ENCODE data around the gene NR2F2. TPM values are rescaled to one million over a fixed set of nuclear protein-coding genes. Genes with fewer than 3 reads are reported as not detected.

The NR2F2 gene
- polyA plus RNA-seq, 1 donor (not counting 4 experiments of a cell fraction or from before 2014, with no cell fraction given) = 19.5 TPM

GRCh38 chr15:96350934-96351724, 20.6 kb downstream of the NR2F2 start:
- H4K20me1 ChIP-seq (ENCODE audit: control insufficient read depth, extremely low read depth, insufficient read depth, low read length) = no peaks in the 10 kb centered on the region
- DNase-seq (ENCODE audit: low read depth, low spot score) (no peak), FAIRE-seq (no peak)
- no peaks in the 10 kb centered on the region for H3K9me3 ChIP-seq (ENCODE audit: control insufficient read depth, low read depth, low read length)
- H3K27me3 ChIP-seq (ENCODE audit: control insufficient read depth, extremely low read depth, insufficient read depth, low read length) = no peaks in the 10 kb centered on the region
- H3K36me3 ChIP-seq (ENCODE audit: control insufficient read depth in 2 of 2, extremely low read depth in 1 of 2, insufficient read depth in 2 of 2, low read length in 2 of 2) = peaks cover 0 to 4% of the 10 kb centered on the region in 2 experiments
- dilution Hi-C loops (cut with MboI; ENCODE audit: extremely low pct_ligation_motif_present, low sequenced_read_pairs) = no loop called here
- H3K27ac ChIP-seq (ENCODE audit: control insufficient read depth, insufficient read depth, low read length) = no peak overlapping the region
- no peak overlapping the region for H3K4me3 ChIP-seq (ENCODE audit: control insufficient read depth in 2 of 3, extremely low read depth in 1 of 3, insufficient read depth in 2 of 3, low read depth in 1 of 3, low read length in 3 of 3)
- H3K9me1 ChIP-seq (ENCODE audit: control insufficient read depth, extremely low read depth, insufficient read depth, low read length) = no peaks in the 10 kb centered on the region
- no peak overlapping the region for H3K9ac ChIP-seq (ENCODE audit: control insufficient read depth, extremely low read depth, insufficient read depth, low read length)
- no peak overlapping the region for H2AFZ ChIP-seq (ENCODE audit: control insufficient read depth, low read length)
- no peak overlapping the region for H3K4me2 ChIP-seq (ENCODE audit: control insufficient read depth, extremely low read depth, insufficient read depth, low read depth, low read length)
- no peak for TF ChIP-seq EZH2 (IDR thresholded peaks at IDR 0.05; ENCODE audit: low read length)
- no peak for TF ChIP-seq CTCF (optimal IDR thresholded peaks at IDR 0.05 in 1 of 3, IDR thresholded peaks at IDR 0.05 in 1 of 3, conservative IDR thresholded peaks at IDR 0.05 in 1 of 3; ENCODE audit: extremely low read depth in 1 of 3, insufficient read depth in 2 of 3, low read length in 3 of 3)
- peaks cover 10% of the 10 kb centered on the region for H3K4me1 ChIP-seq (ENCODE audit: control insufficient read depth, extremely low read depth, insufficient read depth, low read length)
- H3K79me2 ChIP-seq (ENCODE audit: control insufficient read depth, insufficient read depth, low read length) = no peaks in the 10 kb centered on the region

GRCh38 chr15:96351761-96352603, 21.5 kb downstream of the NR2F2 start:
- no peak overlapping the region for H2AFZ ChIP-seq (ENCODE audit: control insufficient read depth, low read length)
- DNase-seq (ENCODE audit: low read depth, low spot score) (no peak), FAIRE-seq (no peak)
- peaks cover 0 to 4% of the 10 kb centered on the region in 2 experiments for H3K36me3 ChIP-seq (ENCODE audit: control insufficient read depth in 2 of 2, extremely low read depth in 1 of 2, insufficient read depth in 2 of 2, low read length in 2 of 2)
- H3K9ac ChIP-seq (ENCODE audit: control insufficient read depth, extremely low read depth, insufficient read depth, low read length) = no peak overlapping the region
- no peaks in the 10 kb centered on the region for H3K9me1 ChIP-seq (ENCODE audit: control insufficient read depth, extremely low read depth, insufficient read depth, low read length)
- H3K79me2 ChIP-seq (ENCODE audit: control insufficient read depth, insufficient read depth, low read length) = no peaks in the 10 kb centered on the region
- H3K4me1 ChIP-seq (ENCODE audit: control insufficient read depth, extremely low read depth, insufficient read depth, low read length) = peaks cover 15% of the 10 kb centered on the region
- no peak overlapping the region for H3K4me3 ChIP-seq (ENCODE audit: control insufficient read depth in 2 of 3, extremely low read depth in 1 of 3, insufficient read depth in 2 of 3, low read depth in 1 of 3, low read length in 3 of 3)
- H3K27me3 ChIP-seq (ENCODE audit: control insufficient read depth, extremely low read depth, insufficient read depth, low read length) = no peaks in the 10 kb centered on the region
- no peaks in the 10 kb centered on the region for H4K20me1 ChIP-seq (ENCODE audit: control insufficient read depth, extremely low read depth, insufficient read depth, low read length)
- no peak overlapping the region for H3K4me2 ChIP-seq (ENCODE audit: control insufficient read depth, extremely low read depth, insufficient read depth, low read depth, low read length)
- dilution Hi-C loops (cut with MboI; ENCODE audit: extremely low pct_ligation_motif_present, low sequenced_read_pairs) = no loop called here
- TF ChIP-seq EZH2 (IDR thresholded peaks at IDR 0.05; ENCODE audit: low read length) (no peak), CTCF (optimal IDR thresholded peaks at IDR 0.05 in 1 of 3, IDR thresholded peaks at IDR 0.05 in 1 of 3, conservative IDR thresholded peaks at IDR 0.05 in 1 of 3; ENCODE audit: extremely low read depth in 1 of 3, insufficient read depth in 2 of 3, low read length in 3 of 3) (no peak)
- no peaks in the 10 kb centered on the region for H3K9me3 ChIP-seq (ENCODE audit: control insufficient read depth, low read depth, low read length)
- H3K27ac ChIP-seq (ENCODE audit: control insufficient read depth, insufficient read depth, low read length) = no peak overlapping the region

Data from keratinocyte (primary cell).